OCI-LY1 (cell line): ENCODE measurements around the gene CDADC1.

Experiments used
- H2AFZ ChIP-seq: fragments of 200-600 bp; sonication (generic), shearing (Covaris generic); 2 replicates; pipeline ENCODE4 v1.6.0; 2014; ENCODE audit warnings: antibody characterized with exemption, mild to moderate bottlenecking, low read length
- H3F3A ChIP-seq: fragments of 200-600 bp; sonication (generic), shearing (Covaris generic); 2 replicates; pipeline ENCODE4 v1.6.0; 2014; ENCODE audit warnings: mild to moderate bottlenecking, antibody characterized with exemption, low read length, moderate library complexity; ENCODE audit not compliant: insufficient read depth
- H3K27ac ChIP-seq: fragments of 200-600 bp; sonication (generic); 2 replicates; pipeline ENCODE4 v1.5.1; 2014; ENCODE audit warnings: low read length, mixed run types, mild to moderate bottlenecking, low read depth; ENCODE audit not compliant: poor library complexity, severe bottlenecking
- H3K27me3 ChIP-seq: fragments of 200-600 bp; sonication (generic); 2 replicates; pipeline ENCODE4 v1.6.0; 2014; ENCODE audit warnings: antibody characterized with exemption, mild to moderate bottlenecking, low read length, moderate library complexity; ENCODE audit not compliant: insufficient read depth
- H3K36me3 ChIP-seq: fragments of 200-600 bp; sonication (generic); 2 replicates; pipeline ENCODE4 v1.6.1; 2014; ENCODE audit warnings: mild to moderate bottlenecking, antibody characterized with exemption, low read length, moderate library complexity, mixed read lengths; ENCODE audit not compliant: insufficient read depth
- H3K4me1 ChIP-seq: fragments of 200-600 bp; sonication (generic); 2 replicates; pipeline ENCODE4 v1.5.1; 2014; ENCODE audit warnings: mild to moderate bottlenecking, low read length, moderate library complexity; ENCODE audit not compliant: insufficient read depth, severe bottlenecking
- H3K4me2 ChIP-seq: fragments of 200-600 bp; sonication (generic), shearing (Covaris generic); 2 replicates; pipeline ENCODE4 v1.6.1; 2014; ENCODE audit warnings: low read length
- H3K4me3 ChIP-seq: fragments of 200-600 bp; sonication (generic); 2 replicates; pipeline ENCODE4 v1.5.1; 2014; ENCODE audit warnings: low read length, low read depth, mild to moderate bottlenecking, mixed read lengths; ENCODE audit not compliant: poor library complexity, severe bottlenecking
- H3K79me2 ChIP-seq: fragments of 200-600 bp; shearing (Covaris generic); 2 replicates; pipeline ENCODE4 v1.6.1; 2016; ENCODE audit warnings: mixed run types, low read length, mixed read lengths; ENCODE audit not compliant: insufficient read depth
- H3K9ac ChIP-seq: fragments of 200-600 bp; sonication (generic), shearing (Covaris generic); 2 replicates; pipeline ENCODE4 v1.6.1; 2014; ENCODE audit warnings: mild to moderate bottlenecking, low read length, mixed read lengths
- H3K9me2 ChIP-seq: fragments of 200-600 bp; sonication (generic), shearing (Covaris generic); 2 replicates; pipeline ENCODE4 v1.6.1; 2014; ENCODE audit warnings: low read depth, mild to moderate bottlenecking, low read length, mixed read lengths
- H3K9me3 ChIP-seq: fragments of 200-600 bp; shearing (Covaris generic); 2 replicates; pipeline ENCODE4 v1.6.1; 2014; ENCODE audit warnings: low read length, mixed read lengths
- H4K20me1 ChIP-seq: fragments of 200-600 bp; sonication (generic), shearing (Covaris generic); 2 replicates; pipeline ENCODE4 v1.6.0; 2016; ENCODE audit warnings: mild to moderate bottlenecking, low read length; ENCODE audit not compliant: insufficient read depth
- CTCF ChIP-seq: fragments of 200-600 bp; sonication (generic), shearing (Covaris generic); IDR thresholded peaks from 2 replicates; pipeline ENCODE4 v1.5.1; 2017; ENCODE audit warnings: mild to moderate bottlenecking, antibody characterized with exemption, low read length, moderate library complexity, mixed read lengths
- EZH2 ChIP-seq: fragments of 200-600 bp; sonication (generic), shearing (Covaris generic); IDR thresholded peaks from 2 replicates; pipeline ENCODE4 v1.8.0; 2017; ENCODE audit warnings: borderline replicate concordance, mixed run types, mild to moderate bottlenecking, antibody characterized with exemption, low read length, moderate library complexity, mixed read lengths

The CDADC1 gene

GRCh38 chr13:49341517-49341916 is 93.8 kb downstream of the CDADC1 start:
- no peak overlapping the region for H3K4me3 ChIP-seq
- no peaks in the 10 kb centered on the region for H3K79me2 ChIP-seq
- H3K4me1 ChIP-seq, result no peaks in the 10 kb centered on the region
- no peak overlapping the region for H3K4me2 ChIP-seq
- H3F3A ChIP-seq, result no peaks in the 10 kb centered on the region
- H3K36me3 ChIP-seq, result peaks cover 60% of the 10 kb centered on the region
- H4K20me1 ChIP-seq, result no peaks in the 10 kb centered on the region
- H3K9me3 ChIP-seq, result no peaks in the 10 kb centered on the region
- TF ChIP-seq EZH2 (no peak), CTCF (no peak)
- no peak overlapping the region for H3K27ac ChIP-seq
- no peak overlapping the region for H2AFZ ChIP-seq
- no peaks in the 10 kb centered on the region for H3K27me3 ChIP-seq
- no peaks in the 10 kb centered on the region for H3K9me2 ChIP-seq
- H3K9ac ChIP-seq, result no peak overlapping the region

GRCh38 chr13:49341941-49342340 is 94.2 kb downstream of the CDADC1 start:
- H3K4me2 ChIP-seq, result no peak overlapping the region
- no peaks in the 10 kb centered on the region for H3K27me3 ChIP-seq
- no peaks in the 10 kb centered on the region for H3K9me2 ChIP-seq
- H3K36me3 ChIP-seq, result peaks cover 56% of the 10 kb centered on the region
- H3K4me3 ChIP-seq, result no peak overlapping the region
- no peaks in the 10 kb centered on the region for H3K4me1 ChIP-seq
- no peaks in the 10 kb centered on the region for H3K79me2 ChIP-seq
- H3K27ac ChIP-seq, result no peak overlapping the region
- H2AFZ ChIP-seq, result no peak overlapping the region
- TF ChIP-seq CTCF (no peak), EZH2 (no peak)
- no peaks in the 10 kb centered on the region for H3K9me3 ChIP-seq
- H3F3A ChIP-seq, result no peaks in the 10 kb centered on the region
- no peaks in the 10 kb centered on the region for H4K20me1 ChIP-seq
- H3K9ac ChIP-seq, result no peak overlapping the region

- Histone ChIP-seq H3K36me3 (peaks cover 51% of the 10 kb centered on the region), H3K4me3 (no peak overlapping the region), H3K4me1 (no peaks in the 10 kb centered on the region), H4K20me1 (no peaks in the 10 kb centered on the region), H2AFZ (no peak overlapping the region), H3F3A (no peaks in the 10 kb centered on the region), H3K9ac (no peak overlapping the region), H3K79me2 (no peaks in the 10 kb centered on the region), H3K27ac (no peak overlapping the region), H3K4me2 (no peak overlapping the region), H3K9me2 (no peaks in the 10 kb centered on the region), H3K27me3 (no peaks in the 10 kb centered on the region), H3K9me3 (no peaks in the 10 kb centered on the region)
- no peak for TF ChIP-seq CTCF
- no peak for TF ChIP-seq EZH2
Measured at GRCh38 chr13:49342454-49342853, 94.7 kb downstream of the CDADC1 start.
